ENCODE data around the gene SLC25A12.

- TF ChIP-seq FOS (IDR thresholded peaks at IDR 0.05; ENCODE audit: borderline replicate concordance, insufficient read depth, low read length) (no peak), CTCF (IDR thresholded peaks at IDR 0.05; ENCODE audit: extremely low read depth in 1 of 2, insufficient read depth in 1 of 2, low read depth in 1 of 2, low read length in 2 of 2) (no peak), MAX (IDR thresholded peaks at IDR 0.05; ENCODE audit: insufficient read depth, insufficient read length) (no peak), EZH2 (IDR thresholded peaks at IDR 0.05; ENCODE audit: borderline replicate concordance, low read depth, low read length, severe bottlenecking) (no peak)
These were observed 61.6 kb downstream of the SLC25A12 start for GRCh38 chr2:171832489-171832888.
